Esophagus muscularis mucosa (tissue), 4 donors: ENCODE results near the gene F7. TPM values are rescaled to one million over a fixed set of nuclear protein-coding genes. Genes with fewer than 3 reads are reported as not detected.

Experiments used
- DNase-seq: peaks from one replicate; pipeline ENCODE4 v3.0.0-alpha.2; 2017; ENCODE audit errors: extremely low spot score
- H3K27ac ChIP-seq, 4 donors: fragments of 200-600 bp; sonication (generic); replicated peaks in 1 of 4; 1 replicate in 3 of 4; 2 replicates in 1 of 4; pipeline ENCODE4 v1.5.1; 2016 to 2019; ENCODE audit warnings: mild to moderate bottlenecking in 1 of 4
- H3K27me3 ChIP-seq, 4 donors: fragments of 200-600 bp; sonication (generic); one replicate each; pipeline versions ENCODE4 v1.5.1 to v1.6.0; 2016 to 2019
- H3K36me3 ChIP-seq, 4 donors: fragments of 200-600 bp; sonication (generic); one replicate each; pipeline ENCODE4 v1.5.1; 2016 to 2019
- H3K4me1 ChIP-seq, 4 donors: fragments of 200-600 bp; sonication (generic); one replicate each; pipeline ENCODE4 v1.5.1; 2016 to 2019
- H3K4me3 ChIP-seq, 4 donors: fragments of 200-600 bp; sonication (generic); 1 replicate in 2 of 4; 2 replicates in 2 of 4; pipeline ENCODE4 v1.5.1; 2016 to 2019; ENCODE audit warnings: mild to moderate bottlenecking in 4 of 4, moderate library complexity in 1 of 4
- H3K9me3 ChIP-seq, 4 donors: fragments of 200-600 bp; sonication (generic); 1 replicate in 3 of 4; 2 replicates in 1 of 4; pipeline ENCODE4 v1.5.1; 2016 to 2019
- EP300 ChIP-seq: sonication (generic); formaldehyde crosslinking; IDR thresholded peaks from one replicate; pipeline ENCODE4 v1.6.1; 2017; ENCODE audit warnings: antibody characterized with exemption
- POLR2A ChIP-seq: fragments of 450-650 bp; IDR thresholded peaks from one replicate; pipeline ENCODE4 v1.6.1; 2017; ENCODE audit warnings: antibody characterized with exemption, moderate library complexity, mild to moderate bottlenecking, low read depth
- POLR2AphosphoS5 ChIP-seq, 2 donors: sonication (generic); formaldehyde crosslinking; IDR thresholded peaks; one replicate each; pipeline ENCODE4 v1.6.1; 2017; ENCODE audit warnings: antibody characterized with exemption in 2 of 2
- WGBS: methylation state at CpG from one replicate; pipeline ENCODE4 v1.1.5; 2018; 5-methylcytosine and 5-hydroxymethylcytosine counted together
- intact Hi-C: fragments of 100-400 bp; cut with DNase I; formaldehyde crosslinking; loops from one replicate; pipeline ENCODE4 v1.15.1; 2023
- total RNA-seq, 4 donors: library from RNA; depleted of rRNA; stranded (reverse); fragments of >200 nt; gene quantifications; one replicate each; pipeline versions ENCODE4 v1.1.0 to v1.2.1, GENCODE V29; 2016
- TF ChIP-seq, protein P1 (sequence below), 3 experiments: fragments of 200-600 bp in 2 of 3; fragments of 450-650 bp in 1 of 3; sonication (generic) in 2 of 3; IDR thresholded peaks; one replicate each; pipeline ENCODE4 v1.5.1; 2017 to 2019; ENCODE audit warnings: antibody characterized with exemption in 3 of 3, mild to moderate bottlenecking in 2 of 3, moderate library complexity in 1 of 3

Gene F7
- total RNA-seq, 4 donors from 2014 or later, result 0.66 to 1.6 TPM; not detected in 2

DNA sequence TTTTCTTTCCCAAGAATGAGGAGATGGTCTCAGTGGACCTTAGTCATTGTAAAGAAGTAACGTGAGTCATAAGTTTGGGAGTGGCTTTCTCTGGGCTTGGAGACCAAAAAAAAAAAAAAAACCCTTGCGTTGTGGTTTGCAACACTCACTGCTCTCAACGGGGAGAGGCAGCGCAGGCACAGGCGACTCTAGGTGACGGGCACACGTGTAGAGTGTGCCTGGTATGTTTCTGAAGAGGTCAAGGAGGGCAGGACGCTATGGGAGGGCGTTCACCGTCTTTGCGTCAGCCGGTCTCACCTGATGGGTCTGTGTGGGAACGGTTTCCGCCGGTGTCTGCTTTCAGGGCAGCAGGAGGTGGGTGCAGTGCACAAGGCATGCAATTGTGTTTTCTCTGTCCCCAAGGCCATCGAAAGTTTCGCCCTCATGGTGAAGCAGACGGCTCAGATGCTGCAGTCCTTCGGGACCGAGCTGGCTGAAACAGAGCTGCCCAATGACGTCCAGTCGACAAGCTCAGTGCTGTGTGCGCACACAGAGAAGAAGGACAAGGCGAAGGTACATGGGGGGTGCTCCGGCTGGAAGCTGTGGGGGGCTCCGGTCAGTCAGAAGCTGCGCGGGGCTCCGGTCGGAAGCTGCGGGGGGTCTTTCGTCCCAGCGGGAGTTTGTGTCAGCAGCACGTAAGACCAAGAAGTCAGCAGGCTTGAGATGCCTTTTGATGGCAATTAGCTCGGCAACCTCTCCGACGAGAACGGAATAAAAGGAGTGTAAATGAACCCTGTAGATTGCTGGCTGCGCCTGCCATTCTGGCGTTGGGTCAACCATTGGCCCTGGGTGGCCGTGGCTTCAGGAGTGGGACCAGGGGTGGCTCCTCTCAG lies 40.8 kb upstream of the F7 start:
- Histone ChIP-seq H3K9me3 (no peaks in the 10 kb centered on the region), H3K27me3 (peaks cover 0 to 4% (median 0%) of the 10 kb centered on the region in 4 donors), H3K27ac (no peak overlapping the region), H3K4me1 (no peaks in the 10 kb centered on the region), H3K4me3 (no peak overlapping the region), H3K36me3 (peaks cover 0 to 59% (median 4%) of the 10 kb centered on the region in 4 donors)
- TF ChIP-seq, protein P1, sequence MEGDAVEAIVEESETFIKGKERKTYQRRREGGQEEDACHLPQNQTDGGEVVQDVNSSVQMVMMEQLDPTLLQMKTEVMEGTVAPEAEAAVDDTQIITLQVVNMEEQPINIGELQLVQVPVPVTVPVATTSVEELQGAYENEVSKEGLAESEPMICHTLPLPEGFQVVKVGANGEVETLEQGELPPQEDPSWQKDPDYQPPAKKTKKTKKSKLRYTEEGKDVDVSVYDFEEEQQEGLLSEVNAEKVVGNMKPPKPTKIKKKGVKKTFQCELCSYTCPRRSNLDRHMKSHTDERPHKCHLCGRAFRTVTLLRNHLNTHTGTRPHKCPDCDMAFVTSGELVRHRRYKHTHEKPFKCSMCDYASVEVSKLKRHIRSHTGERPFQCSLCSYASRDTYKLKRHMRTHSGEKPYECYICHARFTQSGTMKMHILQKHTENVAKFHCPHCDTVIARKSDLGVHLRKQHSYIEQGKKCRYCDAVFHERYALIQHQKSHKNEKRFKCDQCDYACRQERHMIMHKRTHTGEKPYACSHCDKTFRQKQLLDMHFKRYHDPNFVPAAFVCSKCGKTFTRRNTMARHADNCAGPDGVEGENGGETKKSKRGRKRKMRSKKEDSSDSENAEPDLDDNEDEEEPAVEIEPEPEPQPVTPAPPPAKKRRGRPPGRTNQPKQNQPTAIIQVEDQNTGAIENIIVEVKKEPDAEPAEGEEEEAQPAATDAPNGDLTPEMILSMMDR (IDR thresholded peaks at IDR 0.05), result no peak
- TF ChIP-seq EP300 (no peak), POLR2A (no peak), POLR2AphosphoS5 (IDR thresholded peaks at IDR 0.05) (no peak)
- intact Hi-C loops, result no loop called here
- 86% methylated on average over 36 of the region's 41 CpGs for WGBS
- no peak for DNase-seq

- Histone ChIP-seq H3K9me3 (no peaks in the 10 kb centered on the region), H3K4me1 (no peaks in the 10 kb centered on the region), H3K27me3 (peaks cover 0 to 4% (median 0%) of the 10 kb centered on the region in 4 donors), H3K4me3 (no peak overlapping the region), H3K27ac (no peak overlapping the region), H3K36me3 (peaks cover 0 to 59% (median 8%) of the 10 kb centered on the region in 4 donors)
- TF ChIP-seq EP300 (no peak), POLR2A (no peak), POLR2AphosphoS5 (IDR thresholded peaks at IDR 0.05) (no peak)
- TF ChIP-seq, protein P1 (IDR thresholded peaks at IDR 0.05), result no peak
- no peak for DNase-seq
- intact Hi-C loops, result no loop called here
- 88% methylated on average over 11 of the region's 29 CpGs for WGBS
Measured at GRCh38 chr13:113065406-113066141, 40.0 kb upstream of the F7 start.

- intact Hi-C loops, result no loop called here
- H3K4me3 ChIP-seq, result no peak overlapping the region
- no peaks in the 10 kb centered on the region for H3K4me1 ChIP-seq
- peaks cover 0 to 4% (median 0%) of the 10 kb centered on the region in 4 donors for H3K27me3 ChIP-seq
- 79% methylated on average over 7 of the region's 10 CpGs for WGBS
- H3K9me3 ChIP-seq, result no peaks in the 10 kb centered on the region
- H3K36me3 ChIP-seq, result peaks cover 0 to 59% (median 8%) of the 10 kb centered on the region in 4 donors
- no peak for DNase-seq
- TF ChIP-seq, protein P1 (IDR thresholded peaks at IDR 0.05), result no peak
- no peak overlapping the region for H3K27ac ChIP-seq
Measured at GRCh38 chr13:113066142-113066455, 39.5 kb upstream of the F7 start.

- TF ChIP-seq POLR2AphosphoS5 (IDR thresholded peaks at IDR 0.05), result no peak
- TF ChIP-seq POLR2A, result no peak
- TF ChIP-seq, protein P1 (IDR thresholded peaks at IDR 0.05), result no peak
- no peak for TF ChIP-seq EP300
- Histone ChIP-seq H3K9me3 (no peaks in the 10 kb centered on the region), H3K4me3 (no peak overlapping the region), H3K27ac (no peak overlapping the region), H3K4me1 (no peaks in the 10 kb centered on the region), H3K27me3 (peaks cover 0 to 4% (median 0%) of the 10 kb centered on the region in 4 donors), H3K36me3 (peaks cover 0 to 63% (median 8%) of the 10 kb centered on the region in 4 donors)
- intact Hi-C loops, result no loop called here
- WGBS, result 97% methylated on average over 13 of the region's 19 CpGs
- DNase-seq, result no peak
Measured at GRCh38 chr13:113066746-113067145, 38.8 kb upstream of the F7 start.
